GM12892 (cell line): Measurements from ENCODE around the gene OR10G2.

Source experiments
- POLR2A ChIP-seq: IDR thresholded peaks from 2 replicates; pipeline ENCODE4 v1.6.1; 2011; ENCODE audit warnings: low read depth, low read length, control low read depth
- POLR2AphosphoS5 ChIP-seq: IDR thresholded peaks from 2 replicates; pipeline ENCODE4 v1.6.1; 2011; ENCODE audit warnings: low read depth, low read length, control low read depth
- TAF1 ChIP-seq: IDR thresholded peaks from 2 replicates; pipeline ENCODE4 v1.6.1; 2011; ENCODE audit warnings: low read depth, mild to moderate bottlenecking, control low read depth, low read length, borderline replicate concordance

DNA sequence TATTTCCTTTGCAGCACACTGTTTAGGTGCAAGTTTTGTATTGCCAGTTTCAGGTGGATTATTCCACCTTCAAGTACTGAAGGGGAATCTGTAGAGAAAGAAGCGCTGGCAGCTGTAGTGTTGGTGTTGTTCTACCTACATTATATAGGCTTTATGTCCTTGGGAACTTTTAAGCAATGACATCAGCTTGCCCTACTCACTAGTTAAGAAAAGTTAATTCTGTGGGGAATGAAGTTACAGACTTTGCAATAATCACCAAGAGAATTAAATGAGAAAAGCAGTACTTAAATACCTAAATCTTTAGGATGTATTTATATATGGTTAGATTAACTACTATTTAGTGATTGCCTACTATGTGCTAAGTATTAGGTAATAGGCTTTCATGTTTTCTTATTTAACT, 39.0 kb upstream of the OR10G2 start, which contains the start of gene OR4E1:
- TF ChIP-seq POLR2A (no peak), POLR2AphosphoS5 (no peak), TAF1 (no peak)
